Measurements from ENCODE around the gene MAN2B2.
A peak's percentile ranks its signal among the peaks of the same experiment; 100 is the strongest.

MAN2B2 gene

DNA sequence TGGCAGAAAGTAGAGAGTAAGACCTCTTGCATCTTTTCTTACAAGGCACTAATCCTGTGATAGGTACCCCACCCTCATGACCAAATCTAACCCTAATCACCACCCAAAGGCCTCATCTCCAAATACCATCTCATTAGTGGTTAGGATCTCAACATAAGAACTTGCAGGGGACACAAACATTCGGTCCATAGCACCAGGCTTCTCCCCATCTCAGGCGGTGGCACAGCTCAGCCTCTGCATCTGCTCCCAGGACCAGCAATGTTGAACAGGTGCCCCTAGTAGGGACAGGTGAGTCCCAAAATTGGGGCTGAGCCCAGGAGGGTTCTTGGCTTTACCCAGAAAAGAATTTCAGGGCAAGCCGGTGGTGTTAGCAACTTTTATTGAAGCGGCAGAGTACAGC, 57.1 kb downstream of the MAN2B2 start:
- H3K18ac ChIP-seq (ENCODE audit: low read length): no peak overlapping the region
- H4K91ac ChIP-seq (ENCODE audit: low read depth, low read length, poor library complexity): no peak overlapping the region
- H3K4me3 ChIP-seq (ENCODE audit: low read length in 2 of 2): no peak overlapping the region
- H3K9me3 ChIP-seq (replicated peaks in 1 of 2; ENCODE audit: control insufficient read depth in 2 of 2, insufficient read depth in 1 of 2, low read depth in 1 of 2, low read length in 2 of 2): no peaks in the 10 kb centered on the region
- no peak overlapping the region for H3K4me2 ChIP-seq (ENCODE audit: insufficient read depth, low read length, poor library complexity, severe bottlenecking)
- no peak overlapping the region for H3K9ac ChIP-seq (ENCODE audit: low read depth, low read length, poor library complexity)
- WGBS, 2 donors (ENCODE audit: extremely low coverage in 2 of 2, insufficient read length in 2 of 2, insufficient replicate concordance in 1 of 2): no CpG with 5 or more reads among the region's 4 CpGs
- no peaks in the 10 kb centered on the region for H3K79me1 ChIP-seq (ENCODE audit: low read depth, low read length)
- H3K23ac ChIP-seq (ENCODE audit: low read depth, low read length, poor library complexity): no peak overlapping the region
- no peak overlapping the region for H3K4ac ChIP-seq (ENCODE audit: low read length)
- no peak overlapping the region for H3K14ac ChIP-seq (ENCODE audit: low read length)
- H2AK5ac ChIP-seq (ENCODE audit: low read depth, low read length): no peak overlapping the region
- H2BK15ac ChIP-seq (ENCODE audit: low read length): no peak overlapping the region
- no peak overlapping the region for H4K8ac ChIP-seq (ENCODE audit: low read depth, low read length)
- H2BK5ac ChIP-seq (ENCODE audit: low read length): no peak overlapping the region
- no peaks in the 10 kb centered on the region for H3K27me3 ChIP-seq (ENCODE audit: control insufficient read depth in 3 of 3, insufficient read depth in 3 of 3, low read depth in 1 of 3, low read length in 3 of 3)
- no peak overlapping the region for H2BK12ac ChIP-seq (ENCODE audit: low read length)
- H2AFZ ChIP-seq (ENCODE audit: low read length): no peak overlapping the region
- no peak for DNase-seq (ENCODE audit: low spot score)
- no peak overlapping the region for H2BK120ac ChIP-seq (ENCODE audit: low read depth, low read length)
- no peaks in the 10 kb centered on the region for H3K36me3 ChIP-seq (replicated peaks in 1 of 2; ENCODE audit: control insufficient read depth in 2 of 2, insufficient read depth in 2 of 2, low read length in 2 of 2)
- H3K4me1 ChIP-seq (ENCODE audit: control insufficient read depth in 2 of 2, insufficient read depth in 1 of 2, low read depth in 1 of 2, low read length in 2 of 2): peaks cover 0 to 3% of the 10 kb centered on the region in 2 donors
- H3K27ac ChIP-seq (replicated peaks; ENCODE audit: low read length): no peak overlapping the region

DNA sequence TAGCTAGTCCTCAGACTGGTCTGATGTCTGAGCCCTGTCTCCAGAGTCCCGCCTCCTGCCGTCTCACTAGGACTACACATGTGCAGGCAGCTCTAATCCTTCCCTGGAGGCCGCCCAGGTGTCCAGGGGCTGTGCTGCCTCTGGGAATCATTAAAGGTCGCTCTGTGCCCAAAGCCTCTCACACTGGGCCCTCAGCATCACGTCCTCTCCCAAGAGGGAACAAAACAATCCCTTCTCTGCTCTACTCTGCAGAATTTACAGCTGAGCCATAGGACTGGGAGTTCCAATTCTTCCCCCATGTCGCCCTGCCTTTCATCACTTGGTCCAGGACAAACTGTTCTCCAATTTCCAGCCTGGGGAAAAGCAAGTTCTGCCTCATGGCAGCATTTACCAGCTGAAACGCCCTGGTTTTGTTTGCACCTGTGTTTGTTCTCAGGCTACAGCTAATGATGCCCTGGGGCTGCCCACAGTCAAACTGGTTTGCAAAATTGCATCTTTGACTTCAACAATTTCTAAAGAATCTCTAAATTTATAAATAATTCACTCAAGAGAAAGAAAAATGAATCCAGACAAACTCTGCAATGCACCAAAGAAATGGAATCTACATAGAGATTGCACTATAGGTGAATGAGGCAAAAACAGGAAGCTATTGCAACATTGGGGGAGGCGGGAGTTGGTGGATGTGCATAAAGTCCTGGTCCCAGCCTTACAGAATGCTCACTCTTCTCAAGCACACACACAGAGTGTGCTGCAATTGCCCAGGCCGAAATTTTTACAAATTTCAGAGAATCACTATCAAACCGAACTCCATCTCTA, 58.3 kb downstream of the MAN2B2 start:
- Histone ChIP-seq H3K79me1 (ENCODE audit: low read depth, low read length) (no peaks in the 10 kb centered on the region), H3K18ac (ENCODE audit: low read length) (no peak overlapping the region), H2AFZ (ENCODE audit: low read length) (no peak overlapping the region), H2BK15ac (ENCODE audit: low read length) (no peak overlapping the region), H2BK120ac (ENCODE audit: low read depth, low read length) (no peak overlapping the region), H3K14ac (ENCODE audit: low read length) (no peak overlapping the region), H2BK12ac (ENCODE audit: low read length) (no peak overlapping the region), H3K27me3 (ENCODE audit: control insufficient read depth in 3 of 3, insufficient read depth in 3 of 3, low read depth in 1 of 3, low read length in 3 of 3) (no peaks in the 10 kb centered on the region), H3K27ac (replicated peaks; ENCODE audit: low read length) (no peak overlapping the region), H3K4me3 (ENCODE audit: low read length in 2 of 2) (no peak overlapping the region), H2BK5ac (ENCODE audit: low read length) (no peak overlapping the region), H3K9me3 (replicated peaks in 1 of 2; ENCODE audit: control insufficient read depth in 2 of 2, insufficient read depth in 1 of 2, low read depth in 1 of 2, low read length in 2 of 2) (no peaks in the 10 kb centered on the region), H3K4me1 (ENCODE audit: control insufficient read depth in 2 of 2, insufficient read depth in 1 of 2, low read depth in 1 of 2, low read length in 2 of 2) (peaks cover 0 to 3% of the 10 kb centered on the region in 2 donors), H3K23ac (ENCODE audit: low read depth, low read length, poor library complexity) (no peak overlapping the region), H3K4ac (ENCODE audit: low read length) (no peak overlapping the region), H2AK5ac (ENCODE audit: low read depth, low read length) (no peak overlapping the region), H4K8ac (ENCODE audit: low read depth, low read length) (no peak overlapping the region), H3K9ac (ENCODE audit: low read depth, low read length, poor library complexity) (no peak overlapping the region), H3K36me3 (replicated peaks in 1 of 2; ENCODE audit: control insufficient read depth in 2 of 2, insufficient read depth in 2 of 2, low read length in 2 of 2) (no peaks in the 10 kb centered on the region), H4K91ac (ENCODE audit: low read depth, low read length, poor library complexity) (no peak overlapping the region), H3K4me2 (ENCODE audit: insufficient read depth, low read length, poor library complexity, severe bottlenecking) (no peak overlapping the region)
- no peak for DNase-seq (ENCODE audit: low spot score)
- WGBS, 2 donors (ENCODE audit: extremely low coverage in 2 of 2, insufficient read length in 2 of 2, insufficient replicate concordance in 1 of 2): no CpG with 5 or more reads among the region's 10 CpGs

DNA sequence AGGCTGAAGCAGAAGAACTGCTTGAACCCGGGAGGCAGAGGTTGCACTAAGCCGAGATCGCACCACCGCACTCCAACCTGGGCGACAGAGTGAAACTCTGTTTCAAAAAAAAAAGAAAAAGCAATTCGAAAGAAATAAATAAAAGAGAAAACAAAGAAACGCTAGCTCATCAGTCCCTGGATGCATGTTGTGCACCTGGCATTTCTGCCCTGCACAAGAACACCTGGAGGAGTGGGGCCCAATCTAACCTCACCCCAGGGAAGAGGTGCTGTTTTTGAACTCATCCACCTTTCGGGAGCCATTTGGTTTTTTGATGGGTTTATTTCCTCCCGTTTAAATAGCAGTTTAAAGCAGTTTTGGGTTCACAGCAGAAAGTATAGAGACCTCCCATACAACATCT, 59.8 kb downstream of the MAN2B2 start:
- H2BK5ac ChIP-seq (ENCODE audit: low read length): no peak overlapping the region
- H4K91ac ChIP-seq (ENCODE audit: low read depth, low read length, poor library complexity): no peak overlapping the region
- H3K4me2 ChIP-seq (ENCODE audit: insufficient read depth, low read length, poor library complexity, severe bottlenecking): no peak overlapping the region
- H4K8ac ChIP-seq (ENCODE audit: low read depth, low read length): no peak overlapping the region
- peaks cover 0 to 3% of the 10 kb centered on the region in 2 donors for H3K4me1 ChIP-seq (ENCODE audit: control insufficient read depth in 2 of 2, insufficient read depth in 1 of 2, low read depth in 1 of 2, low read length in 2 of 2)
- H3K9ac ChIP-seq (ENCODE audit: low read depth, low read length, poor library complexity): no peak overlapping the region
- no peak for DNase-seq (ENCODE audit: low spot score)
- H3K36me3 ChIP-seq (replicated peaks in 1 of 2; ENCODE audit: control insufficient read depth in 2 of 2, insufficient read depth in 2 of 2, low read length in 2 of 2): no peaks in the 10 kb centered on the region
- no peak overlapping the region for H3K23ac ChIP-seq (ENCODE audit: low read depth, low read length, poor library complexity)
- no peak overlapping the region for H2BK12ac ChIP-seq (ENCODE audit: low read length)
- no peaks in the 10 kb centered on the region for H3K27me3 ChIP-seq (ENCODE audit: control insufficient read depth in 3 of 3, insufficient read depth in 3 of 3, low read depth in 1 of 3, low read length in 3 of 3)
- H3K79me1 ChIP-seq (ENCODE audit: low read depth, low read length): no peaks in the 10 kb centered on the region
- WGBS, 2 donors (ENCODE audit: extremely low coverage in 2 of 2, insufficient read length in 2 of 2, insufficient replicate concordance in 1 of 2): no CpG with 5 or more reads among the region's 9 CpGs
- no peak overlapping the region for H3K4me3 ChIP-seq (ENCODE audit: low read length in 2 of 2)
- peaks cover 0 to 2% of the 10 kb centered on the region in 2 donors for H3K9me3 ChIP-seq (replicated peaks in 1 of 2; ENCODE audit: control insufficient read depth in 2 of 2, insufficient read depth in 1 of 2, low read depth in 1 of 2, low read length in 2 of 2)
- H2AFZ ChIP-seq (ENCODE audit: low read length): no peak overlapping the region
- H3K27ac ChIP-seq (replicated peaks; ENCODE audit: low read length): no peak overlapping the region
- H3K14ac ChIP-seq (ENCODE audit: low read length): no peak overlapping the region
- no peak overlapping the region for H3K4ac ChIP-seq (ENCODE audit: low read length)
- H2BK15ac ChIP-seq (ENCODE audit: low read length): no peak overlapping the region
- no peak overlapping the region for H2AK5ac ChIP-seq (ENCODE audit: low read depth, low read length)
- no peak overlapping the region for H2BK120ac ChIP-seq (ENCODE audit: low read depth, low read length)
- H3K18ac ChIP-seq (ENCODE audit: low read length): no peak overlapping the region

DNA sequence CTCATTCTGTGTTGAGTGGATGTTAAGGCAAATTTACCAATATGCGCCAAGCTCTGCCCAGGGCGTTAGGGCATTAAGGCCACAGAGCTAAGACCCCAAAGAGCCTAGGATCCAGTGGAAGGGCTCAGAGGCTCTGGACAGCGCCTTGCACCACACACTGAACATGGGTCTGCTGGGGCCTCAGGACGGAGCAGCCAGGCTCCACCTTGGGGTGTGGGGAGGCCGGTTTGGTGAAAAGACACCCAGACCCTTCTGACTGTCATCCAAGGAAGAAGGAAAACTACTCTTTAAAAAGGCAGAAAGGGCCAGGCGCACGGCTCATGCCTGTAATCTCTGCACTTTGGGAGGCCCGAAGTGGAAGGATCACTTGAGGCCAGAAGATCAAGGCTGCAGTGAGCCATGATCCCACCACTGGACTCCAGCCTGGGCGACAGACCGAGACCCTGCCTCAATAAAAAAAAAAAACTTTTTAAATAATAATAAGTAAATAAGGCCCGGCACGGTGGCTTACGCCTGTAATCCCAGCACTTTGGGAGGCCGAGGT, 64.2 kb downstream of the MAN2B2 start:
- no peak overlapping the region for H3K4me3 ChIP-seq (ENCODE audit: low read length in 2 of 2)

More for the DNA sequence above, 64.2 kb downstream of the MAN2B2 start:
- no peak overlapping the region for H3K9ac ChIP-seq (ENCODE audit: low read depth, low read length, poor library complexity)
- DNase-seq (ENCODE audit: low spot score): no peak
- H2BK12ac ChIP-seq (ENCODE audit: low read length): peak overlapping the region; percentile 52
- H3K23ac ChIP-seq (ENCODE audit: low read depth, low read length, poor library complexity): no peak overlapping the region
- peaks cover 0 to 2% of the 10 kb centered on the region in 2 donors for H3K9me3 ChIP-seq (replicated peaks in 1 of 2; ENCODE audit: control insufficient read depth in 2 of 2, insufficient read depth in 1 of 2, low read depth in 1 of 2, low read length in 2 of 2)
- no peak overlapping the region for H3K4ac ChIP-seq (ENCODE audit: low read length)
- H3K18ac ChIP-seq (ENCODE audit: low read length): no peak overlapping the region
- no peak overlapping the region for H3K4me2 ChIP-seq (ENCODE audit: insufficient read depth, low read length, poor library complexity, severe bottlenecking)
- H2BK15ac ChIP-seq (ENCODE audit: low read length): no peak overlapping the region
- no peak overlapping the region for H3K27ac ChIP-seq (replicated peaks; ENCODE audit: low read length)
- peak overlapping the region; percentile 52 for H4K8ac ChIP-seq (ENCODE audit: low read depth, low read length)
- peaks cover 9 to 24% of the 10 kb centered on the region in 2 donors for H3K36me3 ChIP-seq (replicated peaks in 1 of 2; ENCODE audit: control insufficient read depth in 2 of 2, insufficient read depth in 2 of 2, low read length in 2 of 2)
- peaks cover 4% of the 10 kb centered on the region for H3K79me1 ChIP-seq (ENCODE audit: low read depth, low read length)
- no peak overlapping the region for H2AFZ ChIP-seq (ENCODE audit: low read length)
- no CpG with 5 or more reads among the region's 14 CpGs for WGBS, 2 donors (ENCODE audit: extremely low coverage in 2 of 2, insufficient read length in 2 of 2, insufficient replicate concordance in 1 of 2)
- H3K27me3 ChIP-seq (ENCODE audit: control insufficient read depth in 3 of 3, insufficient read depth in 3 of 3, low read depth in 1 of 3, low read length in 3 of 3): no peaks in the 10 kb centered on the region
- peak overlapping the region; percentile 68 for H2AK5ac ChIP-seq (ENCODE audit: low read depth, low read length)
- H2BK120ac ChIP-seq (ENCODE audit: low read depth, low read length): no peak overlapping the region
- H2BK5ac ChIP-seq (ENCODE audit: low read length): no peak overlapping the region
- H3K4me1 ChIP-seq (ENCODE audit: control insufficient read depth in 2 of 2, insufficient read depth in 1 of 2, low read depth in 1 of 2, low read length in 2 of 2): peaks cover 4 to 9% of the 10 kb centered on the region in 2 donors
- no peak overlapping the region for H3K14ac ChIP-seq (ENCODE audit: low read length)
- no peak overlapping the region for H4K91ac ChIP-seq (ENCODE audit: low read depth, low read length, poor library complexity)
